GM23248 (cell line): ENCODE data around the gene NTRK2. TPM values are rescaled to one million over a fixed set of nuclear protein-coding genes. Genes with fewer than 3 reads are reported as not detected.
A peak's percentile ranks its signal among the peaks of the same experiment; 100 is the strongest.

ENCODE experiments used
- DNase-seq: peaks from one replicate; pipeline ENCODE4 v3.0.0-alpha.2; 2015
- H2AFZ ChIP-seq: fragments of 200-600 bp; sonication (generic); 2 replicates; pipeline ENCODE4 v1.6.1; 2016; ENCODE audit warnings: antibody characterized with exemption
- H3F3A ChIP-seq: fragments of 200-600 bp; sonication (generic); 2 replicates; pipeline ENCODE4 v1.6.1; 2016; ENCODE audit warnings: mild to moderate bottlenecking, antibody characterized with exemption, mixed run types; ENCODE audit not compliant: insufficient read depth
- H3K27ac ChIP-seq: fragments of 200-600 bp; sonication (generic); 2 replicates; pipeline ENCODE4 v1.5.1; 2016; ENCODE audit warnings: mild to moderate bottlenecking
- H3K27me3 ChIP-seq: fragments of 200-600 bp; sonication (generic); replicated peaks from 2 replicates; pipeline ENCODE4 v1.6.1; 2016; ENCODE audit warnings: mild to moderate bottlenecking; ENCODE audit not compliant: insufficient read depth
- H3K36me3 ChIP-seq: fragments of 200-600 bp; sonication (generic); 2 replicates; pipeline ENCODE4 v1.6.1; 2016; ENCODE audit warnings: low read depth, mild to moderate bottlenecking
- H3K4me1 ChIP-seq: fragments of 200-600 bp; sonication (generic); 2 replicates; pipeline ENCODE4 v1.6.1; 2016; ENCODE audit warnings: mild to moderate bottlenecking; ENCODE audit not compliant: insufficient read depth
- H3K4me2 ChIP-seq: fragments of 200-600 bp; sonication (generic); one replicate; pipeline ENCODE4 v1.6.1; 2016; ENCODE audit warnings: mild to moderate bottlenecking; ENCODE audit not compliant: unreplicated experiment
- H3K4me3 ChIP-seq: fragments of 200-600 bp; sonication (generic); 2 replicates; pipeline ENCODE4 v1.5.1; 2016; ENCODE audit warnings: mild to moderate bottlenecking
- H3K79me2 ChIP-seq: fragments of 200-600 bp; sonication (generic); 2 replicates; pipeline ENCODE4 v1.6.1; 2016; ENCODE audit warnings: mild to moderate bottlenecking; ENCODE audit not compliant: insufficient read depth
- H3K9ac ChIP-seq: fragments of 200-600 bp; sonication (generic); 2 replicates; pipeline ENCODE4 v1.6.1; 2016; ENCODE audit warnings: mild to moderate bottlenecking
- H3K9me2 ChIP-seq: fragments of 200-600 bp; sonication (generic); 2 replicates; pipeline ENCODE4 v1.6.1; 2016; ENCODE audit warnings: mixed run types, mild to moderate bottlenecking, moderate library complexity; ENCODE audit not compliant: insufficient read depth
- H3K9me3 ChIP-seq: fragments of 200-600 bp; sonication (generic); one replicate; pipeline ENCODE4 v1.6.1; 2017; ENCODE audit warnings: low read depth
- H4K20me1 ChIP-seq: fragments of 200-600 bp; sonication (generic); 2 replicates; pipeline ENCODE4 v1.6.0; 2016; ENCODE audit not compliant: insufficient read depth
- EZH2 ChIP-seq: fragments of 200-600 bp; sonication (generic); IDR thresholded peaks from 2 replicates; pipeline ENCODE4 v1.6.1; 2018; ENCODE audit warnings: antibody characterized with exemption, mild to moderate bottlenecking; ENCODE audit not compliant: insufficient read depth, poor library complexity, severe bottlenecking
- EZH2phosphoT487 ChIP-seq: fragments of 200-600 bp; sonication (generic); IDR thresholded peaks from 2 replicates; pipeline ENCODE4 v1.6.1; 2018; ENCODE audit warnings: antibody characterized with exemption, moderate library complexity, mild to moderate bottlenecking, low read depth; ENCODE audit not compliant: insufficient read depth
- WGBS, 2 experiments: methylation state at CpG; one replicate each; pipeline ENCODE4 v1.1.6; 2015 to 2017; ENCODE audit warnings: low lambda C conversion rate in 2 of 2, low coverage in 1 of 2; ENCODE audit errors: missing lambda C conversion rate in 2 of 2; 5-methylcytosine and 5-hydroxymethylcytosine counted together
- in situ Hi-C: fragments of 300-500 bp; cut with MboI; formaldehyde crosslinking; loops from 2 replicates; pipeline ENCODE4 v1.15.0; 2020
- polyA plus RNA-seq: library from polyadenylated mRNA; unstranded; fragments of >200 nt; fragmentation: Nextera tagmentation; extraction: Ambion mirVana; gene quantifications from 2 replicates; pipeline ENCODE4 v1.2.1, GENCODE V29; 2016
- total RNA-seq: library from RNA; depleted of rRNA; stranded (reverse); fragments of >200 nt; shearing (Covaris generic); gene quantifications from 2 replicates; pipeline ENCODE4 v1.2.3, GENCODE V29; 2014

NTRK2 gene
- total and polyA plus RNA-seq, 2 experiments from 2014 or later: not detected

GRCh38 chr9:84935528-84936117, 266.1 kb downstream of the NTRK2 start:
- Histone ChIP-seq H3K9ac (no peak overlapping the region), H3K27ac (no peak overlapping the region), H3K9me2 (no peaks in the 10 kb centered on the region), H2AFZ (no peak overlapping the region), H3K79me2 (no peaks in the 10 kb centered on the region), H3K4me1 (peaks cover 5% of the 10 kb centered on the region; the same call in 1 of the 2 replicates), H3K9me3 (no peaks in the 10 kb centered on the region), H3K4me2 (no peak overlapping the region), H3F3A (peaks cover 8% of the 10 kb centered on the region; the same call in 1 of the 2 replicates), H3K4me3 (no peak overlapping the region), H4K20me1 (no peaks in the 10 kb centered on the region), H3K27me3 (no peaks in the 10 kb centered on the region; the same call in 1 of the 2 replicates), H3K36me3 (no peaks in the 10 kb centered on the region)
- in situ Hi-C loops: no loop called here
- no peak for DNase-seq
- TF ChIP-seq EZH2phosphoT487 (no peak), EZH2 (no peak)

GRCh38 chr9:84937180-84937579, 267.7 kb downstream of the NTRK2 start:
- H3K9me2 ChIP-seq: no peaks in the 10 kb centered on the region
- no peak for TF ChIP-seq EZH2
- no peak for TF ChIP-seq EZH2phosphoT487
- in situ Hi-C loops: no loop called here

GRCh38 chr9:84937581-84937980, 268.1 kb downstream of the NTRK2 start:
- Histone ChIP-seq H3K27me3 (no peaks in the 10 kb centered on the region; the same call in 1 of the 2 replicates), H3K36me3 (no peaks in the 10 kb centered on the region), H3K9me2 (no peaks in the 10 kb centered on the region), H3K79me2 (no peaks in the 10 kb centered on the region), H3F3A (peaks cover 11% of the 10 kb centered on the region; the same call in 1 of the 2 replicates), H3K9ac (no peak overlapping the region), H3K4me2 (no peak overlapping the region), H3K4me3 (no peak overlapping the region), H3K4me1 (peaks cover 5% of the 10 kb centered on the region; the same call in 1 of the 2 replicates), H2AFZ (no peak overlapping the region), H3K27ac (no peak overlapping the region), H4K20me1 (no peaks in the 10 kb centered on the region), H3K9me3 (no peaks in the 10 kb centered on the region)
- TF ChIP-seq EZH2: no peak
- no peak for TF ChIP-seq EZH2phosphoT487
- no peak for DNase-seq
- in situ Hi-C loops: no loop called here
- WGBS, 2 experiments: 63 to 65% methylated on average over 3 of the region's 3 CpGs

More at GRCh38 chr9:84937180-84937579, 267.7 kb downstream of the NTRK2 start:
- H3K4me3 ChIP-seq: no peak overlapping the region
- no peaks in the 10 kb centered on the region for H3K9me3 ChIP-seq
- no peak for DNase-seq
- H3F3A ChIP-seq: peaks cover 11% of the 10 kb centered on the region; the same call in 1 of the 2 replicates
- H2AFZ ChIP-seq: no peak overlapping the region
- no peaks in the 10 kb centered on the region for H3K79me2 ChIP-seq
- no peak overlapping the region for H3K27ac ChIP-seq
- H3K4me2 ChIP-seq: no peak overlapping the region
- H3K27me3 ChIP-seq: no peaks in the 10 kb centered on the region; the same call in 1 of the 2 replicates
- 24 to 45% methylated on average over 2 of the region's 2 CpGs for WGBS, 2 experiments
- peaks cover 5% of the 10 kb centered on the region; the same call in 1 of the 2 replicates for H3K4me1 ChIP-seq
- H3K9ac ChIP-seq: no peak overlapping the region
- H4K20me1 ChIP-seq: no peaks in the 10 kb centered on the region
- no peaks in the 10 kb centered on the region for H3K36me3 ChIP-seq

- no peaks in the 10 kb centered on the region for H3K36me3 ChIP-seq
- TF ChIP-seq EZH2phosphoT487 (no peak), EZH2 (no peak)
- H3K4me1 ChIP-seq: peaks cover 5% of the 10 kb centered on the region; the same call in 1 of the 2 replicates
- H3F3A ChIP-seq: peaks cover 11% of the 10 kb centered on the region; the same call in 1 of the 2 replicates
- 71% methylated on average over 3 of the region's 3 CpGs for WGBS, 2 experiments
- H3K27me3 ChIP-seq: no peaks in the 10 kb centered on the region; the same call in 1 of the 2 replicates
- no peak overlapping the region for H3K27ac ChIP-seq
- no peak overlapping the region for H2AFZ ChIP-seq
- peak; percentile 41 for DNase-seq
- no peak overlapping the region for H3K4me2 ChIP-seq
- H4K20me1 ChIP-seq: no peaks in the 10 kb centered on the region
- in situ Hi-C loops: no loop called here
- H3K9ac ChIP-seq: no peak overlapping the region
- no peaks in the 10 kb centered on the region for H3K79me2 ChIP-seq
- no peak overlapping the region for H3K4me3 ChIP-seq
- no peaks in the 10 kb centered on the region for H3K9me2 ChIP-seq
- no peaks in the 10 kb centered on the region for H3K9me3 ChIP-seq
Observed at GRCh38 chr9:84939774-84940173, 270.2 kb downstream of the NTRK2 start.
